ENCODE results near the gene GNE. TPM values are rescaled to one million over a fixed set of nuclear protein-coding genes. Genes with fewer than 3 reads are reported as not detected.

Gene GNE
- total and polyA plus RNA-seq, 2 of the 8 experiments (the other 6 are each of a cell fraction or from before 2014, with no cell fraction given), result 5.1 to 11.1 TPM

DNA sequence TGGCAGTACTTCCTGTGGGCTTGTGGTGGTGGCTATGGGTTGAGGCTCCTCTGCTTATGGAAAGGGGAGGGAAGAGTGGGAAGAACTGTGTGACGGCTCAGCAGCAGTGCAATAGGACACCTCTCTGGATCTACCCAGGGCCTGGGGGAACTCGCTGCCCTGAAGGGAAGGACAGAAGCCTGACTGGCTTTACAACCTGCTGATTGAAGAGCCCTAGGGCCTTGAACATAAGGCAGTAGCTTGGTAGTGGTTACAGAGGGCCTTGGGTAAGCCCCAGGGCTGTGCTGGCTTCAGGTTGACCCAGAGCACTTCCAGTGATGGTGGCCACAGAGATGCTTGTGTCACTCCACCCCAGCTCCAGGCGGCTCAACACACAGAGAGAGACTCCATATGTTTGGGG is 83.5 kb downstream of the GNE start:
- H2AK5ac ChIP-seq (ENCODE audit: low read depth, low read length), result no peak overlapping the region
- CTCF ChIA-PET (ENCODE audit: partially characterized antibody), result interaction anchor here (0.6 to 1.2 kb wide), 2 partner anchors 79 to 83 kb away, joined by 3 read pairs; no protein-coding TSS in a partner anchor
- H3K9ac ChIP-seq (replicated peaks in 1 of 4; ENCODE audit: extremely low read depth in 1 of 4, low read depth in 3 of 4, low read length in 3 of 4), result 0 out of 7 replicates have a peak overlapping the region, but pooled peaks of 1 of the 4 experiments have one; percentile 20
- no peak overlapping the region for H2BK120ac ChIP-seq (replicated peaks; ENCODE audit: low read depth, low read length)
- H2AFZ ChIP-seq (ENCODE audit: low read length), result 0 out of 2 replicates have a peak overlapping the region, but pooled peaks have one; percentile 39
- no peaks in the 10 kb centered on the region for H3K23me2 ChIP-seq (ENCODE audit: low read depth, low read length)
- H4K8ac ChIP-seq (ENCODE audit: extremely low read depth, insufficient read depth, low read length), result peak overlapping the region; percentile 57; the same call in 1 of the 2 replicates
- no peaks in the 10 kb centered on the region for H3K36me3 ChIP-seq (ENCODE audit: control insufficient read depth in 2 of 4, insufficient read depth in 4 of 4, low read length in 3 of 4)
- no peak overlapping the region for H3K4me3 ChIP-seq (ENCODE audit: extremely low read depth in 1 of 4, insufficient read depth in 2 of 4, low read depth in 3 of 4, low read length in 4 of 4)
- no peaks in the 10 kb centered on the region for H3K27me3 ChIP-seq (replicated peaks in 1 of 4; ENCODE audit: control insufficient read depth in 3 of 4, extremely low read depth in 1 of 4, insufficient read depth in 3 of 4, low read length in 3 of 4)
- H3K4ac ChIP-seq (replicated peaks; ENCODE audit: insufficient read length, low read depth, low read length), result no peak overlapping the region
- H3K9me3 ChIP-seq (ENCODE audit: insufficient read depth in 2 of 2, low read depth in 1 of 2, low read length in 1 of 2), result no peaks in the 10 kb centered on the region
- H2BK15ac ChIP-seq (ENCODE audit: low read length), result no peak overlapping the region
- H2BK20ac ChIP-seq (ENCODE audit: low read length), result no peak overlapping the region
- no peak overlapping the region for H3K14ac ChIP-seq (ENCODE audit: insufficient read length)
- H3K23ac ChIP-seq (ENCODE audit: insufficient read length), result no peak overlapping the region
- no peak overlapping the region for H3K27ac ChIP-seq (ENCODE audit: low read depth, low read length)
- no peak overlapping the region for H4K5ac ChIP-seq (ENCODE audit: insufficient read length, low read depth, low read length)
- H3K4me1 ChIP-seq (replicated peaks in 1 of 4; ENCODE audit: control insufficient read depth in 3 of 4, insufficient read depth in 4 of 4, low read length in 3 of 4), result no peaks in the 10 kb centered on the region
- H3K79me2 ChIP-seq (ENCODE audit: control insufficient read depth in 1 of 2, insufficient read depth in 2 of 2, low read length in 2 of 2), result no peaks in the 10 kb centered on the region
- H2BK5ac ChIP-seq (ENCODE audit: low read depth, low read length), result no peak overlapping the region
- no peaks in the 10 kb centered on the region for H4K20me1 ChIP-seq (replicated peaks in 1 of 2; ENCODE audit: control insufficient read depth in 1 of 2, insufficient read depth in 2 of 2, low read length in 2 of 2)
- H3K4me2 ChIP-seq (ENCODE audit: insufficient read depth in 1 of 2, low read depth in 2 of 2, low read length in 2 of 2), result no peak overlapping the region
- DNase-seq (ENCODE audit: low read depth in 1 of 2, low spot score in 2 of 2) (no peak), FAIRE-seq (no peak)
- no peak overlapping the region for H3K56ac ChIP-seq (replicated peaks; ENCODE audit: insufficient read length, low read depth, low read length)
- no peak overlapping the region for H2BK12ac ChIP-seq (ENCODE audit: low read depth, low read length)
- H3K18ac ChIP-seq (ENCODE audit: extremely low read depth, low read length), result no peak overlapping the region
- H4K91ac ChIP-seq (replicated peaks; ENCODE audit: insufficient read length, low read length), result no peak overlapping the region
- H3K79me1 ChIP-seq (ENCODE audit: low read depth, low read length), result no peaks in the 10 kb centered on the region
- POLR2A ChIA-PET (ENCODE audit: partially characterized antibody), result interaction anchor here (1.0 kb wide), 1 partner anchor 73 kb away, joined by 3 read pairs; no protein-coding TSS in a partner anchor
- WGBS, 2 experiments (ENCODE audit: extremely low coverage in 1 of 2, insufficient coverage in 1 of 2, insufficient read length in 1 of 2, insufficient replicate concordance in 2 of 2, low coverage in 1 of 2, low lambda C conversion rate in 2 of 2, missing lambda C conversion rate in 1 of 2), result 77% methylated on average over 3 of the region's 3 CpGs; no CpG with 5 or more reads in 1 of the 2 experiments
- TF ChIP-seq SRF (IDR thresholded peaks at IDR 0.05; ENCODE audit: low read depth, low read length), result no peak

Data from H1 (cell line).